Adrenal gland (tissue), 12 donors: ENCODE results near the gene PDPN. TPM values are rescaled to one million over a fixed set of nuclear protein-coding genes. Genes with fewer than 3 reads are reported as not detected.

ENCODE experiments used
- DNase-seq, 7 donors: peaks; one replicate each; pipeline ENCODE4 v3.0.0-alpha.2; 2019 to 2020
- H3K27ac ChIP-seq, 5 donors: fragments of 200-600 bp; sonication (generic) in 4 of 5; 1 replicate in 3 of 5; 2 replicates in 2 of 5; pipeline versions ENCODE4 v1.5.1 to v1.8.0; 2016 to 2020; ENCODE audit warnings: mild to moderate bottlenecking in 1 of 5
- H3K27me3 ChIP-seq: fragments of 200-600 bp; 2 replicates; pipeline ENCODE4 v1.8.0; 2021
- H3K36me3 ChIP-seq, 2 donors: fragments of 200-600 bp; replicated peaks in 1 of 2; 1 replicate in 1 of 2; 2 replicates in 1 of 2; pipeline versions ENCODE4 v1.5.1 to v1.8.0; 2018 to 2022
- H3K4me1 ChIP-seq, 2 donors: fragments of 200-600 bp; replicated peaks in 1 of 2; 1 replicate in 1 of 2; 2 replicates in 1 of 2; pipeline versions ENCODE4 v1.5.1 to v1.8.0; 2018 to 2021
- H3K4me3 ChIP-seq, 4 donors: fragments of 200-600 bp; sonication (generic) in 3 of 4; one replicate each; pipeline ENCODE4 v1.5.1; 2016 to 2018
- H3K9me3 ChIP-seq, 3 donors: fragments of 200-600 bp; sonication (generic) in 1 of 3; replicated peaks in 1 of 3; 1 replicate in 2 of 3; 2 replicates in 1 of 3; pipeline versions ENCODE4 v1.5.1 to v1.8.0; 2016 to 2021
- CTCF ChIP-seq, 6 experiments: fragments of 450-650 bp in 4 of 6; fragments of 200-600 bp in 2 of 6; sonication (generic) in 1 of 6; IDR thresholded peaks; 1 replicate in 5 of 6; 2 replicates in 1 of 6; pipeline versions ENCODE4 v1.5.1 to v1.8.0; 2016 to 2021; ENCODE audit warnings: antibody characterized with exemption in 6 of 6, mild to moderate bottlenecking in 2 of 6, moderate library complexity in 1 of 6
- POLR2A ChIP-seq, 2 donors: fragments of 450-650 bp; IDR thresholded peaks; one replicate each; pipeline ENCODE4 v1.6.1; 2017; ENCODE audit warnings: antibody characterized with exemption in 2 of 2, mild to moderate bottlenecking in 2 of 2, moderate library complexity in 1 of 2
- WGBS, 4 donors: extraction: QIAGEN DNeasy Blood & Tissue Kit in 2 of 4; methylation state at CpG; one replicate each; pipeline versions ENCODE4 v1.1.5 to v1.1.7; 2013 to 2017; 5-methylcytosine and 5-hydroxymethylcytosine counted together
- intact Hi-C, 2 donors: fragments of 100-400 bp; cut with DNase I; formaldehyde crosslinking; loops; one replicate each; pipeline versions ENCODE4 v1.14.1 to v1.15.0; 2022 to 2023
- polyA plus RNA-seq, 3 donors: library from polyadenylated mRNA; stranded (reverse); fragments of 200-250 nt in 2 of 3; fragments of 350-450 nt in 1 of 3; fragmentation: Illumina TruSeq in 1 of 3; extraction: RNeasy Lipid Tissue Mini Kit (QIAGEN cat#74804) in 1 of 3; gene quantifications; one replicate each; pipeline ENCODE4 v1.2.3, GENCODE V29; 2013 to 2014
- total RNA-seq, 9 donors: library from RNA; depleted of rRNA in 4 of 9; stranded (reverse); fragments of >200 nt in 4 of 9; fragments of 120-200 nt in 1 of 9; fragmentation: NEBNext Ultra II Directional in 1 of 9; extraction: Animal tissue kit (Norgen Biotek cat#: 25700) in 1 of 9; gene quantifications; one replicate each; pipeline versions ENCODE4 v1.1.0 to v1.2.4, GENCODE V29; 2013 to 2023
- donor health status: healthy with polysubstance abuse.
- donor health status: Bipolar disorder and iron deficiency.
- donor health status: DM: yes; HTN: yes; CAD: no.
- donor health status: DM: no; HTN: no; CAD: no.
- donor health status: DM: no; HTN: no; CAD: no.
- donor health status: DM: yes; HTN: yes; CAD: no.

Gene PDPN
- total and polyA plus RNA-seq, 12 donors: 1.2 to 13.8 (median 5.6) TPM

- H3K27me3 ChIP-seq: no peaks in the 10 kb centered on the region
- no peak overlapping the region for H3K27ac ChIP-seq
- H3K36me3 ChIP-seq: no peaks in the 10 kb centered on the region
- WGBS, 4 donors: 73 to 78% (median 76%) methylated on average over 8 of the region's 8 CpGs
- DNase-seq: no peak
- intact Hi-C loops: no loop called here
- H3K4me1 ChIP-seq: no peaks in the 10 kb centered on the region
- H3K4me3 ChIP-seq: no peak overlapping the region
- H3K9me3 ChIP-seq: no peaks in the 10 kb centered on the region
- TF ChIP-seq CTCF (IDR thresholded peaks at IDR 0.05) (no peak), POLR2A (IDR thresholded peaks at IDR 0.05) (no peak)
These were observed 59.4 kb downstream of the PDPN start for GRCh38 chr1:13643017-13643416.

- Histone ChIP-seq H3K9me3 (no peaks in the 10 kb centered on the region), H3K27ac (no peak overlapping the region), H3K4me1 (no peaks in the 10 kb centered on the region), H3K36me3 (no peaks in the 10 kb centered on the region), H3K27me3 (no peaks in the 10 kb centered on the region), H3K4me3 (no peak overlapping the region)
- TF ChIP-seq CTCF (IDR thresholded peaks at IDR 0.05): no peak
- no peak for TF ChIP-seq POLR2A (IDR thresholded peaks at IDR 0.05)
- no peak for DNase-seq
- intact Hi-C loops: no loop called here
- 78 to 81% (median 79%) methylated on average over 7 of the region's 7 CpGs for WGBS, 4 donors
These were observed 62.9 kb downstream of the PDPN start for GRCh38 chr1:13646521-13646920.

- no peaks in the 10 kb centered on the region for H3K27me3 ChIP-seq
- WGBS, 4 donors: 57 to 65% (median 62%) methylated on average over 3 of the region's 3 CpGs
- H3K4me3 ChIP-seq: no peak overlapping the region
- no peaks in the 10 kb centered on the region for H3K36me3 ChIP-seq
- H3K9me3 ChIP-seq: no peaks in the 10 kb centered on the region
- intact Hi-C loops: no loop called here
- TF ChIP-seq CTCF (IDR thresholded peaks at IDR 0.05) (no peak), POLR2A (IDR thresholded peaks at IDR 0.05) (no peak)
- no peaks in the 10 kb centered on the region for H3K4me1 ChIP-seq
- DNase-seq: no peak
- H3K27ac ChIP-seq: no peak overlapping the region
These were observed 67.6 kb downstream of the PDPN start for GRCh38 chr1:13651279-13651678.

GRCh38 chr1:13652238-13652637 lies 68.6 kb downstream of the PDPN start:
- intact Hi-C loops: no loop called here
- Histone ChIP-seq H3K27me3 (no peaks in the 10 kb centered on the region), H3K9me3 (no peaks in the 10 kb centered on the region), H3K4me3 (no peak overlapping the region), H3K27ac (no peak overlapping the region), H3K36me3 (no peaks in the 10 kb centered on the region), H3K4me1 (no peaks in the 10 kb centered on the region)
- TF ChIP-seq CTCF (IDR thresholded peaks at IDR 0.05): no peak
- DNase-seq: no peak
- 92 to 100% (median 93%) methylated on average over 1 of the region's 1 CpG for WGBS, 4 donors
